IMR-90 (cell line): ENCODE results near the gene CXorf49. TPM values are rescaled to one million over a fixed set of nuclear protein-coding genes. Genes with fewer than 3 reads are reported as not detected.
"Not testable (repeated sequence)": the region's sequence is repeated elsewhere in the genome, so short reads cannot be mapped to it uniquely, and the experiment has no call there.

Experiments used
- ATAC-seq: fragments of 200-7000 bp; cut with Tn5 transposase; 2 replicates; pipeline ENCODE4 v1.9.1; 2020; ENCODE audit warnings: low read depth, mild to moderate bottlenecking, moderate library complexity
- BruUV-seq: library from RNA; stranded (reverse); fragments of 400-500 nt; replicated peaks from 2 replicates; lab custom pipeline; 2021; lab: Mats Ljungman, UMichigan
- CTCF ChIA-PET: fragments of 300-600 bp; formaldehyde crosslinking; extraction: SDS; loops from one replicate; lab custom pipeline; 2021; ENCODE audit warnings: antibody characterized with exemption; lab: Yijun Ruan, JAX
- POLR2A ChIA-PET: fragments of 300-600 bp; sonication (Branson Sonifier 250); formaldehyde crosslinking; loops from one replicate; lab custom pipeline; 2022; ENCODE audit warnings: antibody characterized with exemption; ENCODE audit not compliant: unreplicated experiment; lab: Charles Lee
- DNase-seq: peaks from one replicate; pipeline ENCODE4 v3.0.0; 2013
- H2AFZ ChIP-seq: replicated peaks from 2 replicates; pipeline ENCODE3; 2013; ENCODE audit warnings: low read length, mild to moderate bottlenecking; ENCODE audit not compliant: poor library complexity
- H2AK5ac ChIP-seq: 2 replicates; pipeline ENCODE4 v1.6.1; 2013; ENCODE audit warnings: low read depth, low read length, inconsistent platforms
- H2AK9ac ChIP-seq: replicated peaks from 2 replicates; pipeline ENCODE3; 2013; ENCODE audit warnings: mild to moderate bottlenecking, low read depth, low read length, moderate library complexity; ENCODE audit not compliant: poor library complexity
- H2BK120ac ChIP-seq: 2 replicates; pipeline ENCODE4 v1.6.1; 2013; ENCODE audit warnings: low read depth, low read length, inconsistent platforms
- H2BK15ac ChIP-seq: 3 replicates; pipeline ENCODE4 v1.6.1; 2013; ENCODE audit warnings: low read depth, low read length, inconsistent platforms
- H2BK20ac ChIP-seq: 2 replicates; pipeline ENCODE4 v1.6.1; 2013; ENCODE audit warnings: low read depth, mild to moderate bottlenecking, inconsistent platforms, low read length, moderate library complexity
- H2BK5ac ChIP-seq: 2 replicates; pipeline ENCODE4 v1.6.1; 2013; ENCODE audit warnings: mild to moderate bottlenecking, low read depth, low read length, inconsistent platforms; ENCODE audit not compliant: poor library complexity, severe bottlenecking
- H3K14ac ChIP-seq: replicated peaks from 2 replicates; pipeline ENCODE4 v1.6.1; 2013; ENCODE audit warnings: low read depth, low read length, inconsistent platforms
- H3K18ac ChIP-seq: 2 replicates; pipeline ENCODE4 v1.6.1; 2013; ENCODE audit warnings: low read depth, low read length, control low read depth
- H3K23ac ChIP-seq: 2 replicates; pipeline ENCODE4 v1.6.1; 2013; ENCODE audit warnings: low read depth, low read length, inconsistent platforms
- H3K27ac ChIP-seq: 2 replicates; pipeline ENCODE4 v1.5.1; 2013; ENCODE audit warnings: mild to moderate bottlenecking, control low read depth, low read length; ENCODE audit not compliant: insufficient read depth
- H3K27me3 ChIP-seq: 2 replicates; pipeline ENCODE4 v1.6.1; 2013; ENCODE audit warnings: low read length; ENCODE audit not compliant: control insufficient read depth, insufficient read depth
- H3K36me3 ChIP-seq: 2 replicates; pipeline ENCODE4 v1.6.1; 2013; ENCODE audit warnings: low read length, mixed read lengths; ENCODE audit not compliant: control insufficient read depth, insufficient read depth
- H3K4ac ChIP-seq: 2 replicates; pipeline ENCODE4 v1.6.1; 2013; ENCODE audit warnings: low read depth, low read length, inconsistent platforms
- H3K4me1 ChIP-seq: 2 replicates; pipeline ENCODE4 v1.6.1; 2013; ENCODE audit warnings: low read length, mixed read lengths; ENCODE audit not compliant: control insufficient read depth, insufficient read depth
- H3K4me2 ChIP-seq: 2 replicates; pipeline ENCODE4 v1.6.1; 2013; ENCODE audit warnings: low read depth, mild to moderate bottlenecking, control low read depth, low read length, moderate library complexity
- H3K4me3 ChIP-seq: 2 replicates; pipeline ENCODE4 v1.5.1; 2013; ENCODE audit warnings: low read depth, mild to moderate bottlenecking, control low read depth, low read length, moderate library complexity; ENCODE audit not compliant: insufficient read depth
- H3K56ac ChIP-seq: 2 replicates; pipeline ENCODE4 v1.6.1; 2013; ENCODE audit warnings: low read length, inconsistent platforms; ENCODE audit not compliant: insufficient read depth; ENCODE audit errors: extremely low read depth
- H3K79me1 ChIP-seq, 2 experiments: 2 replicates each; pipeline ENCODE4 v1.6.1; 2013; ENCODE audit warnings: low read length in 2 of 2, inconsistent platforms in 1 of 2, low read depth in 1 of 2
- H3K9ac ChIP-seq: 2 replicates; pipeline ENCODE4 v1.6.1; 2013; ENCODE audit warnings: low read depth, low read length, control low read depth
- H3K9me1 ChIP-seq: 2 replicates; pipeline ENCODE4 v1.6.1; 2013; ENCODE audit warnings: low read length, inconsistent platforms; ENCODE audit not compliant: insufficient read depth
- H3K9me3 ChIP-seq: 2 replicates; pipeline ENCODE4 v1.6.1; 2013; ENCODE audit warnings: low read length; ENCODE audit not compliant: control insufficient read depth, insufficient read depth
- H4K20me1 ChIP-seq: 2 replicates; pipeline ENCODE4 v1.6.1; 2013; ENCODE audit warnings: low read length, inconsistent platforms; ENCODE audit not compliant: insufficient read depth
- H4K5ac ChIP-seq: 2 replicates; pipeline ENCODE4 v1.6.1; 2013; ENCODE audit warnings: mild to moderate bottlenecking, low read depth, low read length, control low read depth
- H4K8ac ChIP-seq, 2 experiments: 2 replicates each; pipeline ENCODE4 v1.6.1; 2013; ENCODE audit warnings: low read depth in 2 of 2, low read length in 2 of 2, control low read depth in 1 of 2, inconsistent platforms in 1 of 2
- H4K91ac ChIP-seq: 2 replicates; pipeline ENCODE4 v1.6.1; 2013; ENCODE audit warnings: low read depth, low read length, inconsistent platforms; ENCODE audit not compliant: insufficient read depth
- WGBS, 2 experiments: methylation state at CpG; one replicate each; pipeline versions ENCODE4 v1.1.5 to v1.1.7; 2013; ENCODE audit warnings: missing lambda C conversion rate in 2 of 2; ENCODE audit not compliant: insufficient read length in 1 of 2; ENCODE audit errors: extremely low coverage in 2 of 2; 5-methylcytosine and 5-hydroxymethylcytosine counted together
- dilution Hi-C: fragments of 300-500 bp; cut with HindIII; formaldehyde crosslinking; loops from one replicate; pipeline ENCODE4 v1.14.3; 2018; ENCODE audit warnings: low sequenced_read_pairs; ENCODE audit not compliant: unreplicated experiment
- in situ Hi-C: fragments of 300-500 bp; cut with MboI; formaldehyde crosslinking; loops from 3 replicates; pipeline ENCODE4 v1.14.3; 2019; ENCODE audit warnings: low sequenced_read_pairs, inconsistent platforms, mixed read lengths
- intact Hi-C: fragments of 100-400 bp; cut with micrococcal nuclease; formaldehyde crosslinking; loops from 2 replicates; pipeline ENCODE4 v1.10.0; 2022
- polyA plus RNA-seq, 3 experiments: library from polyadenylated mRNA; depleted of rRNA; stranded (reverse); fragments of >200 nt; gene quantifications; 2 replicates each; pipeline ENCODE4 v1.2.3, GENCODE V29; 2012; ENCODE audit warnings: low replicate concordance in 1 of 3
- total RNA-seq: library from RNA; depleted of rRNA; stranded (reverse); fragments of >200 nt; gene quantifications from 2 replicates; pipeline ENCODE4 v1.2.3, GENCODE V29; 2012

CXorf49 gene
- total and polyA plus RNA-seq, 2 of the 4 experiments (the other 2 are of a cell fraction): not detected

DNA sequence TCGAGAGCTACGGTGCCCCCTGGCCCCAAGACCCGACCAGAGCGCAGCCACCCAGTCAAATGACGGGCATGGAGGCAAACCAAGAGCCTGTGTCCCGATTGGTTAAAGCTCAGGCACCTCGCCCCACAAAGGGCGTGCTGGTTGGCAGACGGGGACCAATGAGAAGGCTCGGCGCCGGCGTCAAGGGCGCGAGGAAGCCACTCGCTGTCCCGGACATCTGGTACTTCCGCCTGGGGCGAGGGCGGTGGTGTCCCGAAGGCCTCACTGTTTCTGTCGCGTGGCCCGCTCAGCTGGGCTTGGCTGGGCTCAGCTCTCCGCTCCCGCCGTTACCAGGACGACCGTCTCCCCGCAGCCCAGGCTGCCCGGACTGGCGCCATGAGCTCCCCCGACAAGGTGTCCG is 45.0 kb upstream of the CXorf49 start, which contains the start of gene CXorf49B:
Gene CXorf49B, plus strand, starts transcription at position 301 of the 400 bp plus-strand sequence. Its CDS starts 75 bp downstream, at position 376.
- ATAC-seq, intact Hi-C loops, H2BK5ac ChIP-seq, H2AK5ac ChIP-seq, H3K4ac ChIP-seq, H3K23ac ChIP-seq, H3K4me1 ChIP-seq, H2AK9ac ChIP-seq, H2BK15ac ChIP-seq, H4K91ac ChIP-seq, in situ Hi-C loops, H3K9me3 ChIP-seq, BruUV-seq, H2AFZ ChIP-seq, H3K27me3 ChIP-seq, DNase-seq, H2BK20ac ChIP-seq, H4K8ac ChIP-seq, H2BK120ac ChIP-seq, H3K9ac ChIP-seq, POLR2A ChIA-PET, H3K4me2 ChIP-seq, H4K20me1 ChIP-seq, H3K79me1 ChIP-seq, H3K14ac ChIP-seq, CTCF ChIA-PET, H3K4me3 ChIP-seq, H4K5ac ChIP-seq, H3K27ac ChIP-seq, H3K18ac ChIP-seq, H3K9me1 ChIP-seq, H3K36me3 ChIP-seq, H3K56ac ChIP-seq, dilution Hi-C loops: not testable (repeated sequence)
- no CpG with 5 or more reads among the region's 34 CpGs for WGBS, 2 experiments

- H4K5ac ChIP-seq, H3K23ac ChIP-seq, ATAC-seq, POLR2A ChIA-PET, H3K36me3 ChIP-seq, H3K18ac ChIP-seq, H4K8ac ChIP-seq, H2AK5ac ChIP-seq, DNase-seq, H2BK5ac ChIP-seq, H3K27ac ChIP-seq, dilution Hi-C loops, CTCF ChIA-PET, H4K91ac ChIP-seq, H3K9ac ChIP-seq, H2BK15ac ChIP-seq, H2BK120ac ChIP-seq, H3K4me1 ChIP-seq, intact Hi-C loops, H3K4me2 ChIP-seq, H3K9me1 ChIP-seq, H2AFZ ChIP-seq, H3K4ac ChIP-seq, H3K14ac ChIP-seq, H3K4me3 ChIP-seq, H2AK9ac ChIP-seq, in situ Hi-C loops, H3K9me3 ChIP-seq, H4K20me1 ChIP-seq, H2BK20ac ChIP-seq, H3K56ac ChIP-seq, H3K79me1 ChIP-seq, H3K27me3 ChIP-seq, BruUV-seq: not testable (repeated sequence)
- no CpG with 5 or more reads among the region's 20 CpGs for whole genome bisulfite sequencing, 2 experiments
Observed at GRCh38 chrX:71760688-71761281, 42.7 kb upstream of the CXorf49 start.
